Liver (tissue), 9 donors: ENCODE measurements around the gene HHLA2. TPM values are rescaled to one million over a fixed set of nuclear protein-coding genes. Genes with fewer than 3 reads are reported as not detected.

Source experiments
- DNase-seq: peaks from one replicate; pipeline ENCODE4 v3.0.0-alpha.2; 2017; ENCODE audit warnings: low spot score
- H3K27ac ChIP-seq, 2 donors: one replicate each; pipeline ENCODE4 v1.7.0; 2013; ENCODE audit warnings: inconsistent platforms in 2 of 2, low read length in 2 of 2, control low read depth in 1 of 2, low read depth in 1 of 2, mild to moderate bottlenecking in 1 of 2
- H3K27me3 ChIP-seq, 4 donors: one replicate each; pipeline versions ENCODE4 v1.6.1 to v1.7.0; 2013; ENCODE audit warnings: low read length in 3 of 4, inconsistent platforms in 1 of 4, mild to moderate bottlenecking in 1 of 4, moderate library complexity in 1 of 4; ENCODE audit not compliant: control insufficient read depth in 4 of 4, insufficient read depth in 4 of 4
- H3K36me3 ChIP-seq, 4 donors: one replicate each; pipeline versions ENCODE4 v1.6.1 to v1.7.0; 2013; ENCODE audit warnings: low read length in 3 of 4, mild to moderate bottlenecking in 3 of 4, low read depth in 1 of 4, moderate library complexity in 1 of 4; ENCODE audit not compliant: control insufficient read depth in 4 of 4, insufficient read depth in 3 of 4
- H3K4me1 ChIP-seq, 4 donors: one replicate each; pipeline versions ENCODE4 v1.6.1 to v1.7.0; 2013; ENCODE audit warnings: low read length in 3 of 4, mild to moderate bottlenecking in 3 of 4, moderate library complexity in 1 of 4; ENCODE audit not compliant: control insufficient read depth in 4 of 4, insufficient read depth in 4 of 4
- H3K4me3 ChIP-seq, 3 donors: one replicate each; pipeline versions ENCODE4 v1.6.1 to v1.7.0; 2013; ENCODE audit warnings: low read length in 3 of 3, control low read depth in 1 of 3, low read depth in 1 of 3, mild to moderate bottlenecking in 1 of 3
- H3K9ac ChIP-seq, 2 donors: one replicate each; pipeline ENCODE4 v1.7.0; 2013; ENCODE audit warnings: low read length in 2 of 2, mild to moderate bottlenecking in 2 of 2, moderate library complexity in 2 of 2, control low read depth in 1 of 2, low read depth in 1 of 2
- H3K9me3 ChIP-seq, 4 donors: one replicate each; pipeline versions ENCODE4 v1.6.1 to v1.7.0; 2013; ENCODE audit warnings: low read length in 3 of 4; ENCODE audit not compliant: control insufficient read depth in 4 of 4
- EGR1 ChIP-seq, 2 donors: IDR thresholded peaks; 2 replicates each; pipeline ENCODE4 v1.6.1; 2016 to 2018; ENCODE audit warnings: antibody characterized with exemption in 2 of 2, low read depth in 2 of 2
- FOXA1 ChIP-seq: IDR thresholded peaks from 2 replicates; pipeline ENCODE4 v1.6.1; 2016; ENCODE audit warnings: antibody characterized with exemption
- FOXA2 ChIP-seq: IDR thresholded peaks from 2 replicates; pipeline ENCODE4 v1.6.1; 2016; ENCODE audit warnings: antibody characterized with exemption
- HNF4A ChIP-seq, 2 donors: conservative IDR thresholded peaks; 2 replicates each; pipeline ENCODE4 v1.6.1; 2016; ENCODE audit warnings: antibody characterized with exemption in 2 of 2, mild to moderate bottlenecking in 2 of 2
- HNF4G ChIP-seq: IDR thresholded peaks from 2 replicates; pipeline ENCODE4 v1.6.1; 2016; ENCODE audit warnings: antibody characterized with exemption
- JUND ChIP-seq, 2 donors: IDR thresholded peaks; 2 replicates each; pipeline ENCODE4 v1.6.1; 2016; ENCODE audit warnings: antibody characterized with exemption in 2 of 2
- NR2F2 ChIP-seq: IDR thresholded peaks from 2 replicates; pipeline ENCODE4 v1.6.1; 2016; ENCODE audit warnings: antibody characterized with exemption
- RAD21 ChIP-seq, 2 donors: IDR thresholded peaks; 2 replicates each; pipeline ENCODE4 v1.6.1; 2016; ENCODE audit warnings: antibody characterized with exemption in 2 of 2, mild to moderate bottlenecking in 2 of 2
- RXRA ChIP-seq, 2 donors: IDR thresholded peaks; 2 replicates each; pipeline ENCODE4 v1.6.1; 2017 to 2018; ENCODE audit warnings: antibody characterized with exemption in 2 of 2, mild to moderate bottlenecking in 1 of 2
- SP1 ChIP-seq: IDR thresholded peaks from 2 replicates; pipeline ENCODE4 v1.6.1; 2018; ENCODE audit warnings: antibody characterized with exemption, mild to moderate bottlenecking
- TAF1 ChIP-seq: conservative IDR thresholded peaks from 2 replicates; pipeline ENCODE4 v1.6.1; 2016; ENCODE audit warnings: antibody characterized with exemption, mild to moderate bottlenecking
- YY1 ChIP-seq: IDR thresholded peaks from 2 replicates; pipeline ENCODE4 v1.6.1; 2016; ENCODE audit warnings: antibody characterized with exemption, mild to moderate bottlenecking
- WGBS: extraction: QIAGEN DNeasy Blood & Tissue Kit; methylation state at CpG from one replicate; pipeline ENCODE4 v1.1.7; 2013; 5-methylcytosine and 5-hydroxymethylcytosine counted together
- polyA plus RNA-seq, 2 donors: library from polyadenylated mRNA; stranded (reverse) in 1 of 2; unstranded in 1 of 2; fragments of 200-250 nt in 1 of 2; fragments of >200 nt in 1 of 2; fragmentation: Nextera tagmentation in 1 of 2; extraction: Ambion mirVana in 1 of 2; gene quantifications; one replicate each; pipeline versions ENCODE4 v1.2.1 to v1.2.3, GENCODE V29; 2013 to 2015
- total RNA-seq, 2 donors: library from RNA; depleted of rRNA; stranded (reverse); fragments of >200 nt; gene quantifications; one replicate each; pipeline ENCODE4 v1.2.3, GENCODE V29; 2014
- TF ChIP-seq, protein P1 (sequence below): IDR thresholded peaks from 2 replicates; pipeline ENCODE4 v1.6.1; 2016; ENCODE audit warnings: antibody characterized with exemption
- TF ChIP-seq, protein P2 (sequence below): fragments of 150-350 bp; IDR thresholded peaks from 2 replicates; pipeline ENCODE4 v1.5.1; 2017; ENCODE audit warnings: improper control_type of control experiment, low read depth, low read length; ENCODE audit not compliant: missing input control
- TF ChIP-seq, protein P3 (sequence below): IDR thresholded peaks from 2 replicates; pipeline ENCODE4 v1.6.1; 2016; ENCODE audit warnings: antibody characterized with exemption
- TF ChIP-seq, protein P4 (sequence below): IDR thresholded peaks from 2 replicates; pipeline ENCODE4 v1.6.1; 2016; ENCODE audit warnings: antibody characterized with exemption, mild to moderate bottlenecking
- TF ChIP-seq, protein P5 (sequence below): IDR thresholded peaks from 2 replicates; pipeline ENCODE4 v1.6.1; 2016; ENCODE audit warnings: antibody characterized with exemption
- donor health status: healthy.
- donor health status: healthy.
- donor health status: healthy.
- donor health status: healthy.
- donor health status: healthy.

Gene HHLA2
- total and polyA plus RNA-seq, 4 donors, result 0.07 to 0.14 TPM; not detected in 2

DNA sequence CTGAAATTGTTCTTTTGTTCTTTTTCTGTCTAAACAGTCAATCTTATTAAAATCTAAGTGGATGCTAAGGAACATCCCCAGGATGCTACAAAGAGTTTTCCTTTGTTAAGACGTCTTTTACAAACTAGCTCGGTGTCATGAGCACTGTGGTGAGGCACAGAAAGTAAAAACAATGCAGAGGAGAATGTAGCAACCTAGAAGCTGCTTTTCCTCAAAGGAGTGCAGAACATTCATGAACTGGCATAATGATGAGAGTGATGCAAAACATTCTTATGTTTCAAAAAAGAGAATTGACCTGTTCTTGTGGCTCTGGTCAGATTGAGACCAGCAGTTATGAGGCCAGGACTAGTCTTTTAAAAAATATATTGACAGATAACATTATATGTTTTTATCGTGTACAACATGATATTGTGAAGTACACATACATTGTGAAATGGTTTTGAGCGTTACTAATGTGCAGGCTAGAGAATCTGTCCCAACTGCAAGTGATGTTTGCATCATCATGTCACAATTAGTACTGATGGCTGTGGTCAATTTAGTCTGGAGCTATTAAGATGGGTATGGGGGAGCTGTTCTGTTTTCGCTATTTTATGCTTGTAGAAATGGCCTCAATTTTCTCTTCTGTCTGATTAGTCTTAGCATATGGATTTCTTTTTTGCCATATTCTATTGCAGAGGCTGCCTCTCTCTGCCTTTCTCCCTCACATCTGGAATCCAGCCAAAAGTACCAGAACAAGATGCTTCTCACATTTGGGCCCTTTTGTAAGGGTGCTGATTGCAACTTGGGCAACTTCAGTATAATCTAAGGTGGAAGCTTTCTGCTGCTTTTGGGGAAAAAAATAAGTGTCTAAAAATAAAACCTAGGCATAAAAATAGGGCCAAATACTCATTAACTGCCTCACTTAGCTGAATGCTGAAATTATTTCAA, 50.2 kb downstream of the HHLA2 start:
- Histone ChIP-seq H3K4me1 (peaks cover 0 to 3% (median 0%) of the 10 kb centered on the region in 4 donors), H3K27me3 (no peaks in the 10 kb centered on the region), H3K4me3 (no peak overlapping the region), H3K9ac (no peak overlapping the region), H3K36me3 (no peaks in the 10 kb centered on the region), H3K9me3 (no peaks in the 10 kb centered on the region), H3K27ac (no peak overlapping the region)
- DNase-seq, result no peak
- WGBS, result 88% methylated on average over 5 of the region's 5 CpGs
- TF ChIP-seq SP1 (no peak), TAF1 (no peak), YY1 (no peak), RAD21 (IDR thresholded peaks at IDR 0.05) (no peak), JUND (IDR thresholded peaks at IDR 0.05) (no peak), RXRA (IDR thresholded peaks at IDR 0.05) (no peak), HNF4A (conservative IDR thresholded peaks at IDR 0.05) (no peak), NR2F2 (no peak), FOXA2 (no peak)
- TF ChIP-seq, protein P1, sequence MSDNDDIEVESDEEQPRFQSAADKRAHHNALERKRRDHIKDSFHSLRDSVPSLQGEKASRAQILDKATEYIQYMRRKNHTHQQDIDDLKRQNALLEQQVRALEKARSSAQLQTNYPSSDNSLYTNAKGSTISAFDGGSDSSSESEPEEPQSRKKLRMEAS, result no peak
- TF ChIP-seq, protein P2, sequence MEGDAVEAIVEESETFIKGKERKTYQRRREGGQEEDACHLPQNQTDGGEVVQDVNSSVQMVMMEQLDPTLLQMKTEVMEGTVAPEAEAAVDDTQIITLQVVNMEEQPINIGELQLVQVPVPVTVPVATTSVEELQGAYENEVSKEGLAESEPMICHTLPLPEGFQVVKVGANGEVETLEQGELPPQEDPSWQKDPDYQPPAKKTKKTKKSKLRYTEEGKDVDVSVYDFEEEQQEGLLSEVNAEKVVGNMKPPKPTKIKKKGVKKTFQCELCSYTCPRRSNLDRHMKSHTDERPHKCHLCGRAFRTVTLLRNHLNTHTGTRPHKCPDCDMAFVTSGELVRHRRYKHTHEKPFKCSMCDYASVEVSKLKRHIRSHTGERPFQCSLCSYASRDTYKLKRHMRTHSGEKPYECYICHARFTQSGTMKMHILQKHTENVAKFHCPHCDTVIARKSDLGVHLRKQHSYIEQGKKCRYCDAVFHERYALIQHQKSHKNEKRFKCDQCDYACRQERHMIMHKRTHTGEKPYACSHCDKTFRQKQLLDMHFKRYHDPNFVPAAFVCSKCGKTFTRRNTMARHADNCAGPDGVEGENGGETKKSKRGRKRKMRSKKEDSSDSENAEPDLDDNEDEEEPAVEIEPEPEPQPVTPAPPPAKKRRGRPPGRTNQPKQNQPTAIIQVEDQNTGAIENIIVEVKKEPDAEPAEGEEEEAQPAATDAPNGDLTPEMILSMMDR, result no peak
- TF ChIP-seq, protein P3, sequence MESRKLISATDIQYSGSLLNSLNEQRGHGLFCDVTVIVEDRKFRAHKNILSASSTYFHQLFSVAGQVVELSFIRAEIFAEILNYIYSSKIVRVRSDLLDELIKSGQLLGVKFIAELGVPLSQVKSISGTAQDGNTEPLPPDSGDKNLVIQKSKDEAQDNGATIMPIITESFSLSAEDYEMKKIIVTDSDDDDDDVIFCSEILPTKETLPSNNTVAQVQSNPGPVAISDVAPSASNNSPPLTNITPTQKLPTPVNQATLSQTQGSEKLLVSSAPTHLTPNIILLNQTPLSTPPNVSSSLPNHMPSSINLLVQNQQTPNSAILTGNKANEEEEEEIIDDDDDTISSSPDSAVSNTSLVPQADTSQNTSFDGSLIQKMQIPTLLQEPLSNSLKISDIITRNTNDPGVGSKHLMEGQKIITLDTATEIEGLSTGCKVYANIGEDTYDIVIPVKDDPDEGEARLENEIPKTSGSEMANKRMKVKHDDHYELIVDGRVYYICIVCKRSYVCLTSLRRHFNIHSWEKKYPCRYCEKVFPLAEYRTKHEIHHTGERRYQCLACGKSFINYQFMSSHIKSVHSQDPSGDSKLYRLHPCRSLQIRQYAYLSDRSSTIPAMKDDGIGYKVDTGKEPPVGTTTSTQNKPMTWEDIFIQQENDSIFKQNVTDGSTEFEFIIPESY, result no peak

DNA sequence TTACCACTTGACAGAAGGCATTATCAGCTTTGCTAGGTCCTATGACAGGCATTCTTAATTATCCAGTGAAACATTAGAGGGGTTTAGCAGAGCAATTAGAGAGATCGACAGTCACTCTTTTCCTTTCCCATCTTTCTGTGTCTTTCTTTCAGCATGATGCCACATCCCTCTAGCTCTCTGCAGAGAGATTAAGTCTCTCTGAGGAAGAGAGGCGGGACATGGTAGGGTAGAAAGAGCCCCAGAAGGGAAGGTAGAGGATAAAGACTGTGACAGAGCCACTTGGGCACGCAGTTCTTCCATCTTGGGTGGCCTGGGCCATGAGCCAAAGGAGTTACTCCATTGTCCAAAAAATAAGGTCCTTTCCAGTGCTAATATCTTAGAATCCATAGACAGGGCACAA, 55.8 kb downstream of the HHLA2 start:
- no peak for DNase-seq
- Histone ChIP-seq H3K9ac (no peak overlapping the region), H3K36me3 (no peaks in the 10 kb centered on the region), H3K4me1 (no peaks in the 10 kb centered on the region), H3K4me3 (no peak overlapping the region), H3K9me3 (no peaks in the 10 kb centered on the region), H3K27me3 (no peaks in the 10 kb centered on the region), H3K27ac (no peak overlapping the region)
- 89% methylated on average over 3 of the region's 3 CpGs for WGBS
- TF ChIP-seq FOXA1 (no peak), TAF1 (no peak), HNF4G (no peak), EGR1 (IDR thresholded peaks at IDR 0.05; ENCODE audit: low read depth in 2 of 2) (no peak), SP1 (no peak), NR2F2 (no peak), RXRA (IDR thresholded peaks at IDR 0.05) (no peak), YY1 (no peak), RAD21 (IDR thresholded peaks at IDR 0.05) (no peak), HNF4A (conservative IDR thresholded peaks at IDR 0.05) (no peak), FOXA2 (no peak)
- TF ChIP-seq, protein P1, result no peak
- TF ChIP-seq, protein P4, sequence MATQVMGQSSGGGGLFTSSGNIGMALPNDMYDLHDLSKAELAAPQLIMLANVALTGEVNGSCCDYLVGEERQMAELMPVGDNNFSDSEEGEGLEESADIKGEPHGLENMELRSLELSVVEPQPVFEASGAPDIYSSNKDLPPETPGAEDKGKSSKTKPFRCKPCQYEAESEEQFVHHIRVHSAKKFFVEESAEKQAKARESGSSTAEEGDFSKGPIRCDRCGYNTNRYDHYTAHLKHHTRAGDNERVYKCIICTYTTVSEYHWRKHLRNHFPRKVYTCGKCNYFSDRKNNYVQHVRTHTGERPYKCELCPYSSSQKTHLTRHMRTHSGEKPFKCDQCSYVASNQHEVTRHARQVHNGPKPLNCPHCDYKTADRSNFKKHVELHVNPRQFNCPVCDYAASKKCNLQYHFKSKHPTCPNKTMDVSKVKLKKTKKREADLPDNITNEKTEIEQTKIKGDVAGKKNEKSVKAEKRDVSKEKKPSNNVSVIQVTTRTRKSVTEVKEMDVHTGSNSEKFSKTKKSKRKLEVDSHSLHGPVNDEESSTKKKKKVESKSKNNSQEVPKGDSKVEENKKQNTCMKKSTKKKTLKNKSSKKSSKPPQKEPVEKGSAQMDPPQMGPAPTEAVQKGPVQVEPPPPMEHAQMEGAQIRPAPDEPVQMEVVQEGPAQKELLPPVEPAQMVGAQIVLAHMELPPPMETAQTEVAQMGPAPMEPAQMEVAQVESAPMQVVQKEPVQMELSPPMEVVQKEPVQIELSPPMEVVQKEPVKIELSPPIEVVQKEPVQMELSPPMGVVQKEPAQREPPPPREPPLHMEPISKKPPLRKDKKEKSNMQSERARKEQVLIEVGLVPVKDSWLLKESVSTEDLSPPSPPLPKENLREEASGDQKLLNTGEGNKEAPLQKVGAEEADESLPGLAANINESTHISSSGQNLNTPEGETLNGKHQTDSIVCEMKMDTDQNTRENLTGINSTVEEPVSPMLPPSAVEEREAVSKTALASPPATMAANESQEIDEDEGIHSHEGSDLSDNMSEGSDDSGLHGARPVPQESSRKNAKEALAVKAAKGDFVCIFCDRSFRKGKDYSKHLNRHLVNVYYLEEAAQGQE, result no peak
- TF ChIP-seq, protein P5, sequence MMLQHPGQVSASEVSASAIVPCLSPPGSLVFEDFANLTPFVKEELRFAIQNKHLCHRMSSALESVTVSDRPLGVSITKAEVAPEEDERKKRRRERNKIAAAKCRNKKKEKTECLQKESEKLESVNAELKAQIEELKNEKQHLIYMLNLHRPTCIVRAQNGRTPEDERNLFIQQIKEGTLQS, result no peak
- TF ChIP-seq, protein P3, result no peak
- TF ChIP-seq, protein P2, result no peak
